GM18499 (cell line): Measurements from ENCODE around the gene CPVL.

Experiments used
- ATAC-seq: cut with Tn5 transposase; IDR thresholded peaks from one replicate; pipeline ENCODE4 v1.9.1; 2021; ENCODE audit warnings: moderate number of reproducible peaks; ENCODE audit not compliant: insufficient read depth, unreplicated experiment

Gene CPVL

DNA sequence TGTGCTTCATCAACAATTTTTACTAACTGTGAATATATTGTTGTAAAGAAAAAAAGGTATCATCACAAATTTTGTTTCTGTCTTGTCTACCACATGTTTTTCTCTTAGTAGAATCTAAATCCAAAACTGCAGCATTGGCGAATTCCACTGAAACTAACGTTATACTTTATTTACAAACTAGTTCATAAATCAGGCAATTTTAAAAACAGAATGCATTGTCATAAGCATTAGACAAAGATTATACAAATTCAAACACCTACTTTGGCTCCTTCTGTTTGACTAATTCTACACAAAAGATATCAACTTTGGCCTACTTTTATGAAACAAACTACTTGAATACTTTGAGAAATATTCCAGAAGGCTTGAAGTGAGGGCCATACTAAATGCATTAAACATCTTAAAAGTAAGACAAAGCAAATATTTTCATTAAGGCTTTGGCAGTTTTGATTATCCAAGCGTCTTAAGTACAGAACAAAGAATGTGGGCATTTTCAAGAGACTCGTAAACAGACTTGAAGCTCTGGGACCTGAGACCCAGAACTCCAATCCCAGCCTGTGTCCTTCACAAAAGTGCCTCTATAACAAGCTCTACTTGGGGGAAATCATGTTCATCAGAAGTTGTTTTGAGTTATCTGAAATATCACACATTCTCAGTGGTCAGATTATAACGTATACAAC, 81.0 kb downstream of the CPVL start:
- no peak for ATAC-seq

GRCh38 chr7:29063872-29064271, 82.5 kb downstream of the CPVL start:
- ATAC-seq = no peak

DNA sequence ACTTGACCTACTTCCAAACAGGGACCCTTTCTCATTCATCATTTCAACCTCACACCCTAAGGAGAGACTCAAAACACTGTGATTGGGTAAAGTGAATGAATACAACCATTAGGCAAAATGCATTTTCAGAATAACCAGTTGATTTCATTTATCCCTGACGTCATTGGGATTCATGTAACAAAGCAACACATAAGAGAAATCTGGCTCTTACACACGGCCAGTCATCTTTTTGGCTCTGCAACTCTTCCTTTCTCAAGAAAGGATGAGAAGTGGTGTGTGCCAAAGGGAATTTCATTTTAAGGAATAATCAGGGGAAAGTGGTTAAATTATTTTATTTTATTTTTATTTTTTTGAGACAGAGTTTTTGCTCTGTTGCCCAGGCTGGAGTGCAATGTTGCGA, 83.1 kb downstream of the CPVL start:
- ATAC-seq = no peak

GRCh38 chr7:29053105-29053872, 93.0 kb downstream of the CPVL start:
- no peak for ATAC-seq

DNA sequence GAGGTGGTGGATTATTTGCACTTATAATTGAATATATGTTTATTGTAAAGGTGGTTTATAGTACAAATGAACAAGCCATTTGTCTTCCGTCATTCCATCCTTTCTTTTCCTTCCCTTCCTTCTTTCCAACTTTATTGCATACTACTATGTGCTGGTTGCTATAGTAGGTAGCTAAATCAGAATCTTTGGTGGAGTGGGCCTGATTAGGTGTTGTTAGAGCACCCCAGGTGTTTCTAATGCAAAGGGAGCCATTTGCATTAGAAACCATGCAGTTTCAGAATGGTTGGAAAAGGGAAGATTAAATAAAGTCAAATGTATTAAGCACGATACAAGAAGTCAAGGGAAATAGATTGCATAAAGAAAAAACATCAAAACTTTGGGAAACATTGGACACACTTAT, 99.4 kb downstream of the CPVL start:
- no peak for ATAC-seq

GRCh38 chr7:29045258-29046086, 100.9 kb downstream of the CPVL start:
- ATAC-seq = no peak

DNA sequence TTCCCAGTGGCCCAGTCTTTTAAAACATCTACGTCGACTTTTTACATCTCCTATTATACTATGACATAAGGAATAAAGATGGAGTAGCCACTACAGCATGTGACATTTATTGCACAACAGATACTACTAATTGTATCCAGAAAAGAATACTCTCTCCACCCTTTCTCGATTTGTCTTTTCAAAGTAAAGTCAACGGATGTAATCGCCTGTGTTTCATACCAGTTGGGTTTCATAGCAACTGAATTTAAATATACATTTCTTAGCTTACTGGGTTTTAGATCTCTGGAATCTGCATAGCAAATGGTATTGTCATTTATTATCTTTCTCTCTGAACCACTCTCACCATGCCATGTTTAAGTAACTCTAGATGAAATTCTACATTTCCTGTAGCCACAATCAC, 101.8 kb downstream of the CPVL start:
- no peak for ATAC-seq

DNA sequence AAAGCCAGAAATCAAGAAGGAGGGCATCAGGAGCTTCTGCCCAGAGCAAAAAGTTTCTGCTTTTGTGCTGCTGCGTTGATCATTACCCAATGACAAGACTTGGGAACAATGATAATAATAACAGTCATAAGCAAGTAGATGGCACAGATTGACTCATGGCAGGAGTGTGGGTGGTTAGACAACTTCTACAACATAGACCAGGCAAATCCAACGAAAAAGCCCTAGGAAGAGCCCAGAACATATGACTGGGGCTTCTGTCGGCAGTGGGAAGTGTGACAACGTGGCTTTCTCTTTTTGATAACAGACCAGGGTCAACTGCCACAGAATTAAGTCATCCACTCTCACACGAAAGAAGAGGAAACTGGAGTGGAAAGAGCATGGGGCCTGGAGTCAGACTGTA, 102.8 kb downstream of the CPVL start:
- ATAC-seq = no peak

DNA sequence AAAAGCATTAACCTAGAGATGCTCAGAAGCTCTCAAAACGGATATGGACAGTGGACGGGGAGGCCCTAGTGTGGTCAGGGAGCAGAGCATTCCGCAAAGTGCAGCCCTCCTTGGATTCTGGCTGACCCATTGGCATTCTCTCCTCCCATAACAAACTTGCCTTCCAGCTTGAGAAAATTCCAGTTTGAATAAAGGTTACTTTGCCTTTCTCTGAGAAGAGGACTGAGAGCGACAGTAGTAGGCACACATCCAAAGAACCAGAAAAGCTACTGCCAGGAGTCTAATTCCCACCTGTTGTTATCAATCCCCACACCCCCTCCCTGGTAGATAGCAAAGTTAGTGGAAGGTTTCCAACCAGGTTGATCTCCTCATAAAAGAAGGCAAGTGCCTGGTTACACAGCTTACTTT, 103.5 kb downstream of the CPVL start:
- no peak for ATAC-seq

DNA sequence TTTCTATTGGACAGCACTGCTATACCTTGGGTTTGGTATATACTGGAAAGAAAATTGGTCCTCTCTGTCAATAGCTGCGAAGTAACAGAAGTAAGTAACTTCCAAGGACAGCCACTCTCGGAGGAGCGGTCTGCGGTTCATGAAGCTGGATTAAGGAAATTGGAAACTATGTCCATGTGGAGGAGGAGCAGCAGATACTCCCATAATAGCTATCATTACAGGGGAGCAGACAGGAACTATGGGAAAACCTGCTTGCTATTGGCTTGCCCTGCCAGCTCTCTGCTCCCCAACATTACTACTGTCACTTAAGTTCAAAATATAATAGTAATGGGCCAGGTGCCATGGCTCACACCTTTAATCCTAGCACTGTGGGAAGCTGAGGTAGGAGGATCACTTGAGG, 104.3 kb downstream of the CPVL start:
- ATAC-seq = no peak

DNA sequence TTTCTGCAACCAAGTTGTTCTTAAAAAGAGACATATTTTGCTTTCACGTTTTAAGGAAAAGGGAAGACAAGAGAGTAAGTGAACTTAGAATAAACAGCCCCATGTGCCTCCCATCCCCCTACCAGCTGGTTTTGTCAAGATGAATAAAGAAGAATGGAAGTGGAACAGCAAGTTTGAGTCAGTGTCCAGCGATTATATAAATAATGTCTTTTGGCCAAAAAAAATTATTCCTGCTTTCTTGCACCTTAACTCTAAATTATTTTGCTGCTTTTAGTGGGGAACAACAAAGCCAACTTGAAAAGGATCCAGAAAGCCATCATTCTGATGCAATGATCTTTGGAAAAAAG, 105.8 kb downstream of the CPVL start:
- ATAC-seq = no peak

GRCh38 chr7:29039821-29040578, 106.3 kb downstream of the CPVL start:
- no peak for ATAC-seq

- no peak for ATAC-seq
Measured at GRCh38 chr7:29038463-29038862, 107.9 kb downstream of the CPVL start.

GRCh38 chr7:29035044-29035740, 111.1 kb downstream of the CPVL start:
- ATAC-seq = no peak

DNA sequence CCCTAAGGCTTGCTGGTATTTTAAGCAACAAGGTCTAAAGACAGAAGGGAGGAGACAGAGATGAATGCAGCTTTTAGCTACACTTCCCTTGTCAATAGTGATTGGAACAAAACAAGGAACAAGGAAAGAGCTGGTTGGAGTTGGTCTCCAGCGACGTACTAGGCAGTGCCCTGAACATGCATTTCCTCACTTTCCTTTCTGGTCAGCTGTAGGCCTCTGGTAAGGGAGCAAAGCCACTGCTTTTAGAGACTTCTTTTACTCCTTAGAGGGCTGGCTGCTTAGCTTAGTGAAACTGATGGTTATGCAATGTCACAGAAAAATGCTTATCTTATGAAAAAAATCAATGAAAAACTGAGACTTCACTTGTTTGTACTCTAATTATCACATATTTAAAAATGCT, 112.8 kb downstream of the CPVL start:
- no peak for ATAC-seq

- ATAC-seq = no peak
Measured at GRCh38 chr7:29032146-29032545, 114.2 kb downstream of the CPVL start.

- no peak for ATAC-seq
Measured at GRCh38 chr7:29030781-29031275, 115.5 kb downstream of the CPVL start.

DNA sequence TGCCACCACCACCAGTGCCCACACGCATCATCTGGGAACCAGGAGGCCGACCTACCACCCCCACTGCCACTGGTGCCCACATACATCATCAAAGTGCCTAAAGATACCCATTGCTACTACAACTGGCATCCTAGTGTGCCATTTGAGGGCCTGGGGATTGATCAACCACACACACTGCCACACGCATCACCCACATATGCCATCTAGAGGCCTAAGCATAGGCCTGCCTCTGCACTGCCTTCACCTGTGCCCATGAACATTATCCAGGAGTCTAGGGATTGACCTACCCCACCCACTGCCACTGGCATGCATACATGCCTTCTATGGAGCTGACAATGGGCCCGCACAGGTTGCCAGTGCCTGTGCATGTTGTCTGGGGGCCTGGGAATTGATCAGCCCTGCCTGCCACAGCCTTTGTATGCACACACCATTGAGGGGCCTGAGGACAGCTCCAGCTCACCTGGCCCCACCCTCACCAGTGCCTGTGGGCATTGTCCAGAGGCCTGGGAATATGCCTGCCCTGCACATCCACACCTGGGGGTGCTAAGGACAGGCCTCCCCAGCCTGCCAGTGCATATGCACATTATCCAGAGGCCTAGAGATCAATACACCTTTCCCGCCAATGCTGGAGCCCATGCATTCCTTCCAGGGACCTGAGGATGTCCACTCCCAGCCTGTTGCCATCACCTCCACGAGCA, 123.9 kb downstream of the CPVL start:
- ATAC-seq = no peak

DNA sequence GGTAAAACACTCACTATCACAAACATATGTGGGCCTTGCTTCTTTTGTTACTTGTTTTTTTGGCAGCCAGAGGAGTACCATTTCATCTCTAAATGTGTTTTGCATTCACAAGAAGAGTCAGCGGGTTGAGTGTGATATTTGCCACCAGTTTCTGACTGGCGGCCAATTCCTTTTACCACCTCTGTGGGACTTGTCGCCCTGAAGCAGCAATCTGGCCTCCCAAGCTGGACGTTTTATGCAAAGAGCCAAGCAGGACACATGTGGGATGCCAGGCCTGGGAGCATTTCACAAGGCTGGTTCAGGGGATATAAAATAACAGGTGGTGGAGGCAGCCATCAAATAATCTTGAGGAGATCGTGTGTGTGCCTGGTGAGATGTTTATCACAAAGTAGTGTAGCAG, 126.4 kb downstream of the CPVL start:
- ATAC-seq = no peak
